GM12878 (cell line): ENCODE results near the gene FOS. TPM values are rescaled to one million over a fixed set of nuclear protein-coding genes. Genes with fewer than 3 reads are reported as not detected.
"Not testable (repeated sequence)": the region's sequence is repeated elsewhere in the genome, so short reads cannot be mapped to it uniquely, and the experiment has no call there.

Experiments used
- ATAC-seq: fragments of 200-7000 bp; cut with Tn5 transposase; 3 replicates; pipeline ENCODE4 v1.9.1; 2020; ENCODE audit warnings: mild to moderate bottlenecking, moderate library complexity
- BruUV-seq: library from RNA; stranded (reverse); fragments of 400-500 nt; replicated peaks from 2 replicates; lab custom pipeline; 2021; lab: Mats Ljungman, UMichigan
- CTCF ChIA-PET: fragments of 300-600 bp; sonication (Branson Sonifier 250); formaldehyde crosslinking; extraction: SDS; loops from one replicate; lab custom pipeline; 2021; ENCODE audit warnings: inconsistent platforms; lab: Yijun Ruan, JAX
- POLR2A ChIA-PET: fragments of 350-600 bp; formaldehyde crosslinking; extraction: SDS; loops from one replicate; lab custom pipeline; 2021; ENCODE audit warnings: inconsistent platforms; lab: Charles Lee
- RAD21 ChIA-PET: fragments of 300-600 bp; sonication (Branson Sonifier 250); formaldehyde crosslinking; loops from one replicate; lab custom pipeline; 2023; ENCODE audit warnings: antibody characterized with exemption; ENCODE audit not compliant: unreplicated experiment; lab: Charles Lee
- SMC1A ChIA-PET: fragments of 300-600 bp; sonication (Branson Sonifier 250); formaldehyde crosslinking; loops from one replicate; lab custom pipeline; 2023; ENCODE audit not compliant: unreplicated experiment, uncharacterized antibody; lab: Charles Lee
- DNase-seq: peaks from one replicate; pipeline ENCODE4 v3.0.0-alpha.2; 2011; ENCODE audit warnings: low read depth, low spot score
- FAIRE-seq: peaks from 3 replicates; lab custom pipeline; 2011; peaks lifted over from hg19 to GRCh38; lab: Jason Lieb, UNC
- H2AFZ ChIP-seq: 2 replicates; pipeline ENCODE4 v1.6.0; 2011; ENCODE audit warnings: low read depth, low read length, control low read depth; ENCODE audit not compliant: control insufficient read depth
- H3K27ac ChIP-seq: 2 replicates; pipeline ENCODE4 v1.5.1; 2011; ENCODE audit warnings: control low read depth; ENCODE audit not compliant: control insufficient read depth, insufficient read depth
- H3K27me3 ChIP-seq, 2 experiments: replicated peaks in 1 of 2; 2 replicates each; pipeline versions ENCODE4 v1.6.0 to v1.6.1; 2011; ENCODE audit warnings: low read length in 1 of 2; ENCODE audit not compliant: control insufficient read depth in 2 of 2, insufficient read depth in 2 of 2
- H3K36me3 ChIP-seq, 2 experiments: 2 replicates each; pipeline ENCODE4 v1.5.1; 2011; ENCODE audit warnings: low read length in 1 of 2; ENCODE audit not compliant: control insufficient read depth in 2 of 2, insufficient read depth in 2 of 2
- H3K4me1 ChIP-seq: 2 replicates; pipeline ENCODE4 v1.6.1; 2011; ENCODE audit warnings: mild to moderate bottlenecking, low read length, moderate library complexity, mixed read lengths; ENCODE audit not compliant: control insufficient read depth, insufficient read depth
- H3K4me2 ChIP-seq: 2 replicates; pipeline ENCODE4 v1.6.0; 2011; ENCODE audit warnings: control low read depth; ENCODE audit not compliant: control insufficient read depth, insufficient read depth
- H3K4me3 ChIP-seq: fragments of 200-600 bp; sonication (generic); 2 replicates; pipeline ENCODE4 v1.5.1; 2016
- H3K79me2 ChIP-seq: 2 replicates; pipeline ENCODE4 v1.6.0; 2011; ENCODE audit warnings: low read length; ENCODE audit not compliant: control insufficient read depth, insufficient read depth
- H3K9ac ChIP-seq: 2 replicates; pipeline ENCODE4 v1.8.0; 2011; ENCODE audit warnings: low read length, control low read depth, mixed read lengths; ENCODE audit not compliant: control insufficient read depth, insufficient read depth
- H3K9me3 ChIP-seq: replicated peaks from 3 replicates; pipeline ENCODE4 v1.5.1; 2011; ENCODE audit warnings: mild to moderate bottlenecking, low read length; ENCODE audit not compliant: control insufficient read depth, insufficient read depth
- H4K20me1 ChIP-seq: 2 replicates; pipeline ENCODE4 v1.6.0; 2011; ENCODE audit not compliant: control insufficient read depth, insufficient read depth
- ATF2 ChIP-seq: IDR thresholded peaks from 2 replicates; pipeline ENCODE4 v1.6.1; 2012; ENCODE audit warnings: low read length, inconsistent platforms
- CHD4 ChIP-seq: fragments of 200-600 bp; sonication (generic); IDR thresholded peaks from 2 replicates; pipeline ENCODE4 v1.6.1; 2016; ENCODE audit warnings: mild to moderate bottlenecking
- DPF2 ChIP-seq: fragments of 450-650 bp; IDR thresholded peaks from 2 replicates; pipeline ENCODE4 v1.6.1; 2017; ENCODE audit warnings: mild to moderate bottlenecking
- E2F4 ChIP-seq: IDR thresholded peaks from 2 replicates; pipeline ENCODE4 v1.6.1; 2012; ENCODE audit warnings: low read depth, low read length, improper control_type of control experiment
- MTA2 ChIP-seq: fragments of 450-650 bp; IDR thresholded peaks from 2 replicates; pipeline ENCODE4 v1.6.1; 2016; ENCODE audit warnings: low read depth, mild to moderate bottlenecking, moderate library complexity
- POLR2A ChIP-seq: IDR thresholded peaks from 2 replicates; pipeline ENCODE4 v1.6.1; 2011; ENCODE audit warnings: low read depth, mild to moderate bottlenecking, low read length
- RAD21 ChIP-seq: IDR thresholded peaks from 2 replicates; pipeline ENCODE4 v1.6.1; 2011; ENCODE audit warnings: mild to moderate bottlenecking, low read depth, low read length, moderate library complexity; ENCODE audit not compliant: insufficient read depth
- RB1 ChIP-seq: fragments of 450-650 bp; formaldehyde crosslinking; IDR thresholded peaks from 2 replicates; pipeline ENCODE4 v1.6.1; 2017; ENCODE audit warnings: mild to moderate bottlenecking, borderline replicate concordance
- SREBF1 ChIP-seq: IDR thresholded peaks from 2 replicates; pipeline ENCODE4 v1.6.1; 2012; ENCODE audit warnings: mild to moderate bottlenecking, low read length
- SUZ12 ChIP-seq: fragments of 200-600 bp; sonication (generic); IDR thresholded peaks from one replicate; pipeline ENCODE4 v1.6.1; 2018; ENCODE audit warnings: antibody characterized with exemption, mild to moderate bottlenecking; ENCODE audit not compliant: unreplicated experiment
- ZBED1 ChIP-seq: IDR thresholded peaks from 2 replicates; pipeline ENCODE4 v1.6.1; 2016; ENCODE audit warnings: borderline replicate concordance
- WGBS: methylation state at CpG from one replicate; pipeline ENCODE4 v1.1.6; 2016; ENCODE audit warnings: low lambda C conversion rate; ENCODE audit not compliant: insufficient replicate concordance, insufficient coverage; ENCODE audit errors: missing lambda C conversion rate; 5-methylcytosine and 5-hydroxymethylcytosine counted together
- in situ Hi-C: fragments of 300-500 bp; cut with MboI; formaldehyde crosslinking; loops from 9 replicates; pipeline ENCODE4 v1.14.3; 2018; ENCODE audit warnings: mixed read lengths
- intact Hi-C: fragments of 100-400 bp; cut with micrococcal nuclease; formaldehyde crosslinking; loops from one replicate; pipeline ENCODE4 v1.14.2; 2022; ENCODE audit not compliant: unreplicated experiment
- polyA plus RNA-seq, 11 experiments: library from polyadenylated mRNA; depleted of rRNA in 4 of 11; unstranded in 6 of 11; stranded (reverse) in 5 of 11; fragments of >200 nt; fragmentation: Nextera tagmentation in 4 of 11; fragmentation: Illumina TruSeq in 1 of 11; extraction: Ambion mirVana in 4 of 11; extraction: Trizol in 1 of 11; gene quantifications; 1 replicate in 1 of 11; 2 replicates in 10 of 11; pipeline versions ENCODE4 v1.2.1 to v1.2.3, GENCODE V29; 2011 to 2016; ENCODE audit warnings: inconsistent platforms in 2 of 11, missing spikeins in 2 of 11, low read depth in 1 of 11
- total RNA-seq, 4 experiments: library from RNA; depleted of rRNA in 3 of 4; stranded (reverse); fragments of >200 nt in 3 of 4; fragmentation: Illumina TruSeq in 1 of 4; extraction: Trizol in 1 of 4; gene quantifications; 2 replicates each; pipeline versions ENCODE4 v1.2.1 to v1.2.3, GENCODE V29; 2013 to 2021

Gene FOS
- total and polyA plus RNA-seq, 10 of the 15 experiments (the other 5 are each of a cell fraction or from before 2014, with no cell fraction given) = 0.02 to 0.95 (median 0.38) TPM

GRCh38 chr14:75303381-75303789, 24.8 kb downstream of the FOS start (continued):
- no peak for TF ChIP-seq MTA2
- TF ChIP-seq E2F4 = no peak
- no peak for TF ChIP-seq ZBED1
- no peak for TF ChIP-seq ATF2
- TF ChIP-seq POLR2A = no peak
- TF ChIP-seq CHD4 = no peak
- TF ChIP-seq DPF2 = no peak
- TF ChIP-seq RB1 = no peak
- no peak for TF ChIP-seq SREBF1
- TF ChIP-seq RAD21 = peak; percentile 94
- no peak for TF ChIP-seq SUZ12
- TF ChIP-seq, all 136 proteins: peak for 11

- H3K27me3 ChIP-seq, H4K20me1 ChIP-seq, H3K9me3 ChIP-seq, H3K4me3 ChIP-seq, H3K79me2 ChIP-seq, H3K4me1 ChIP-seq, H3K36me3 ChIP-seq, POLR2A ChIA-PET, FAIRE-seq, DNase-seq, BruUV-seq, ATAC-seq, H2AFZ ChIP-seq, H3K27ac ChIP-seq, H3K9ac ChIP-seq, H3K4me2 ChIP-seq: not testable (repeated sequence)
- in situ Hi-C loops (loop anchor here (5.0 to 10.0 kb wide), 3 partner anchors 148 to 256 kb away; no protein-coding TSS in a partner anchor), intact Hi-C loops (loop anchor here (2.0 to 10.0 kb wide), 2 partner anchors 348 to 362 kb away; no protein-coding TSS in a partner anchor)
- ChIA-PET CTCF (interaction anchor here (0.9 to 14.0 kb wide), 24 partner anchors 11 to 445 kb away, joined by 3 to 279 read pairs (median 6); partner anchors contain the start of gene NEK9), SMC1A (interaction anchor here (0.6 to 13.3 kb wide), 24 partner anchors 9 to 732 kb away, joined by 3 to 180 read pairs (median 6); partner anchors contain the start of gene NEK9), RAD21 (interaction anchor here (0.6 to 5.8 kb wide), 12 partner anchors 10 to 351 kb away, joined by 3 to 43 read pairs (median 7); no protein-coding TSS in a partner anchor)
- 48% methylated on average over 4 of the region's 4 CpGs for WGBS
Observed at GRCh38 chr14:75306410-75306809, 27.8 kb downstream of the FOS start.
